Neural cell (in vitro differentiated cells): ENCODE data around the gene EML6. TPM values are rescaled to one million over a fixed set of nuclear protein-coding genes. Genes with fewer than 3 reads are reported as not detected.

Experiments used
- H2AFZ ChIP-seq: fragments of 200-600, 300-800 bp; sonication (generic), shearing (Covaris generic); 2 replicates; pipeline ENCODE4 v1.6.0; 2014; ENCODE audit warnings: low read depth, mild to moderate bottlenecking, antibody characterized with exemption, low read length, moderate library complexity
- H3F3A ChIP-seq: fragments of 200-600 bp; shearing (Covaris generic); 2 replicates; pipeline ENCODE4 v1.6.1; 2016; ENCODE audit warnings: mild to moderate bottlenecking, moderate library complexity, mixed read lengths, antibody characterized with exemption, low read length; ENCODE audit not compliant: insufficient read depth, poor library complexity, severe bottlenecking
- H3K27ac ChIP-seq: fragments of 200-600, 300-800 bp; sonication (generic), shearing (Covaris generic); 2 replicates; pipeline ENCODE4 v1.5.1; 2014; ENCODE audit warnings: mild to moderate bottlenecking, low read length, moderate library complexity
- H3K27me3 ChIP-seq: fragments of 300-800, 200-600 bp; sonication (generic), shearing (Covaris generic); 2 replicates; pipeline ENCODE4 v1.6.0; 2014; ENCODE audit warnings: mild to moderate bottlenecking, low read depth, low read length, moderate library complexity; ENCODE audit not compliant: insufficient read depth
- H3K36me3 ChIP-seq: fragments of 300-800, 200-600 bp; sonication (generic), shearing (Covaris generic); 2 replicates; pipeline ENCODE4 v1.5.1; 2014; ENCODE audit warnings: mild to moderate bottlenecking, antibody characterized with exemption, low read length, moderate library complexity; ENCODE audit not compliant: insufficient read depth
- H3K4me2 ChIP-seq: fragments of 300-800, 200-600 bp; sonication (generic), shearing (Covaris generic); 2 replicates; pipeline ENCODE4 v1.6.0; 2014; ENCODE audit warnings: mild to moderate bottlenecking, low read length
- H3K4me3 ChIP-seq: fragments of 300-800, 200-600 bp; sonication (generic), shearing (Covaris generic); 2 replicates; pipeline ENCODE4 v1.5.1; 2014; ENCODE audit warnings: mild to moderate bottlenecking, low read length, moderate library complexity
- H3K79me2 ChIP-seq: fragments of 200-600 bp; shearing (Covaris generic); replicated peaks from 2 replicates; pipeline ENCODE4 v1.6.0; 2014; ENCODE audit warnings: mild to moderate bottlenecking, low read length, moderate library complexity; ENCODE audit not compliant: insufficient read depth
- H3K9ac ChIP-seq: fragments of 300-800, 200-600 bp; sonication (generic), shearing (Covaris generic); 2 replicates; pipeline ENCODE4 v1.6.1; 2016; ENCODE audit warnings: mild to moderate bottlenecking, low read length, mixed read lengths
- H3K9me2 ChIP-seq: fragments of 200-600 bp; shearing (Covaris generic); 2 replicates; pipeline ENCODE4 v1.6.1; 2016; ENCODE audit warnings: mild to moderate bottlenecking, low read length, mixed read lengths; ENCODE audit not compliant: insufficient read depth
- H3K9me3 ChIP-seq: fragments of 200-600, 300-800 bp; sonication (generic), shearing (Covaris generic); 2 replicates; pipeline ENCODE4 v1.6.1; 2016; ENCODE audit warnings: mild to moderate bottlenecking, mixed run types, low read length, moderate library complexity, mixed read lengths
- H4K20me1 ChIP-seq: fragments of 200-600 bp; shearing (Covaris generic); 2 replicates; pipeline ENCODE4 v1.6.1; 2016; ENCODE audit warnings: mild to moderate bottlenecking, mixed run types; ENCODE audit not compliant: insufficient read depth
- CTCF ChIP-seq: fragments of 450-650 bp; IDR thresholded peaks from 2 replicates; pipeline ENCODE4 v1.5.1; 2014; ENCODE audit warnings: antibody characterized with exemption, mild to moderate bottlenecking, moderate library complexity; ENCODE audit not compliant: poor library complexity, severe bottlenecking
- EP300 ChIP-seq: fragments of 450-650 bp; conservative IDR thresholded peaks from 2 replicates; pipeline ENCODE4 v1.6.1; 2014; ENCODE audit warnings: antibody characterized with exemption, mild to moderate bottlenecking, moderate library complexity; ENCODE audit not compliant: poor library complexity, severe bottlenecking
- MXI1 ChIP-seq: fragments of 450-650 bp; conservative IDR thresholded peaks from 2 replicates; pipeline ENCODE4 v1.6.1; 2014; ENCODE audit warnings: antibody characterized with exemption, mild to moderate bottlenecking; ENCODE audit not compliant: poor library complexity, severe bottlenecking
- POLR2AphosphoS5 ChIP-seq: IDR thresholded peaks from 2 replicates; pipeline ENCODE4 v1.6.1; 2012
- RAD21 ChIP-seq: fragments of 450-650 bp; conservative IDR thresholded peaks from 2 replicates; pipeline ENCODE4 v1.6.1; 2014; ENCODE audit warnings: antibody characterized with exemption, mild to moderate bottlenecking, moderate library complexity
- REST ChIP-seq: IDR thresholded peaks from 2 replicates; pipeline ENCODE4 v1.6.1; 2012; ENCODE audit warnings: borderline replicate concordance
- SMC3 ChIP-seq: fragments of 450-650 bp; conservative IDR thresholded peaks from 2 replicates; pipeline ENCODE4 v1.6.1; 2014; ENCODE audit warnings: antibody characterized with exemption, mild to moderate bottlenecking, moderate library complexity; ENCODE audit not compliant: poor library complexity
- TAF1 ChIP-seq: IDR thresholded peaks from 2 replicates; pipeline ENCODE4 v1.6.1; 2012; ENCODE audit warnings: low read depth
- polyA plus RNA-seq: library from polyadenylated mRNA; depleted of rRNA; stranded (reverse); fragments of >200 nt; gene quantifications from 2 replicates; pipeline ENCODE4 v1.2.3, GENCODE V29; 2014

Gene EML6
- polyA plus RNA-seq, 1 donor from 2014 or later, result 13.4 TPM

- Histone ChIP-seq H4K20me1 (no peaks in the 10 kb centered on the region), H3K9me2 (no peaks in the 10 kb centered on the region), H3K9ac (no peak overlapping the region), H3F3A (no peaks in the 10 kb centered on the region), H3K4me2 (no peak overlapping the region), H3K27me3 (no peaks in the 10 kb centered on the region), H2AFZ (no peak overlapping the region), H3K27ac (no peak overlapping the region), H3K79me2 (no peaks in the 10 kb centered on the region), H3K4me3 (no peak overlapping the region), H3K9me3 (no peaks in the 10 kb centered on the region), H3K36me3 (no peaks in the 10 kb centered on the region)
- no peak for TF ChIP-seq RAD21
- TF ChIP-seq MXI1, result no peak
- TF ChIP-seq CTCF, result no peak
- TF ChIP-seq POLR2AphosphoS5, result no peak
- no peak for TF ChIP-seq REST
- TF ChIP-seq EP300, result no peak
- TF ChIP-seq SMC3, result no peak
- no peak for TF ChIP-seq TAF1
Measured at GRCh38 chr2:54760310-54760709, 36.8 kb downstream of the EML6 start.

GRCh38 chr2:54763636-54764291, 40.3 kb downstream of the EML6 start:
- Histone ChIP-seq H3K9me3 (no peaks in the 10 kb centered on the region), H3K36me3 (no peaks in the 10 kb centered on the region), H2AFZ (no peak overlapping the region), H3K4me2 (no peak overlapping the region), H4K20me1 (no peaks in the 10 kb centered on the region), H3K79me2 (no peaks in the 10 kb centered on the region), H3K4me3 (no peak overlapping the region), H3K9ac (no peak overlapping the region), H3K27ac (no peak overlapping the region), H3K9me2 (no peaks in the 10 kb centered on the region), H3K27me3 (no peaks in the 10 kb centered on the region), H3F3A (no peaks in the 10 kb centered on the region)
- TF ChIP-seq CTCF (no peak), MXI1 (no peak), SMC3 (no peak), TAF1 (no peak), RAD21 (no peak), POLR2AphosphoS5 (no peak)
